ENCODE results near the gene RPS8.

GRCh38 chr1:44759077-44759476 is 16.3 kb upstream of the RPS8 start:
- TF ChIP-seq CTCF (IDR thresholded peaks at IDR 0.05) (no peak), POLR2AphosphoS5 (IDR thresholded peaks at IDR 0.05) (no peak), EP300 (IDR thresholded peaks at IDR 0.05) (no peak)
